KMS-11 (cell line): Measurements from ENCODE around the gene HHIPL1.
"Not testable (repeated sequence)": the region's sequence is repeated elsewhere in the genome, so short reads cannot be mapped to it uniquely, and the experiment has no call there.

ENCODE experiments used
- H2AFZ ChIP-seq: fragments of 200-600 bp; sonication (generic); 2 replicates; pipeline ENCODE4 v1.6.1; 2016; ENCODE audit warnings: antibody characterized with exemption, mixed run types, low read depth
- H3K27ac ChIP-seq: fragments of 200-600 bp; sonication (generic); 2 replicates; pipeline ENCODE4 v1.6.1; 2016; ENCODE audit warnings: mild to moderate bottlenecking, mixed run types
- H3K27me3 ChIP-seq: fragments of 200-600 bp; sonication (generic); 2 replicates; pipeline ENCODE4 v1.6.1; 2017; ENCODE audit warnings: mild to moderate bottlenecking, low read depth, mixed run types, moderate library complexity; ENCODE audit not compliant: insufficient read depth
- H3K36me3 ChIP-seq: fragments of 200-600 bp; sonication (generic); 2 replicates; pipeline ENCODE4 v1.6.1; 2017; ENCODE audit warnings: mild to moderate bottlenecking, mixed run types; ENCODE audit not compliant: insufficient read depth
- H3K4me1 ChIP-seq: fragments of 200-600 bp; sonication (generic); 2 replicates; pipeline ENCODE4 v1.6.1; 2016; ENCODE audit warnings: mild to moderate bottlenecking, low read depth, mixed run types; ENCODE audit not compliant: poor library complexity, severe bottlenecking
- H3K4me2 ChIP-seq: fragments of 200-600 bp; sonication (generic); 2 replicates; pipeline ENCODE4 v1.7.0; 2016; ENCODE audit warnings: mild to moderate bottlenecking, mixed run types
- H3K4me3 ChIP-seq: fragments of 200-600 bp; sonication (generic); IDR thresholded peaks from 2 replicates; pipeline ENCODE4 v1.6.1; 2017; ENCODE audit warnings: low read depth, low read length, mixed read lengths; ENCODE audit not compliant: insufficient read depth
- H3K79me2 ChIP-seq: fragments of 200-600 bp; sonication (generic); 2 replicates; pipeline ENCODE4 v1.6.1; 2016; ENCODE audit warnings: low read depth, mixed run types; ENCODE audit not compliant: insufficient read depth
- H3K9ac ChIP-seq: fragments of 200-600 bp; sonication (generic); 2 replicates; pipeline ENCODE4 v1.6.1; 2016; ENCODE audit warnings: mild to moderate bottlenecking, mixed run types
- H4K20me1 ChIP-seq: fragments of 200-600 bp; sonication (generic); 2 replicates; pipeline ENCODE4 v1.6.1; 2016; ENCODE audit warnings: mild to moderate bottlenecking, mixed run types; ENCODE audit not compliant: insufficient read depth
- CTCF ChIP-seq: fragments of 200-600 bp; sonication (generic); conservative IDR thresholded peaks from 2 replicates; pipeline ENCODE4 v1.6.1; 2017; ENCODE audit warnings: low read depth, mild to moderate bottlenecking, antibody characterized with exemption, low read length, moderate library complexity, mixed read lengths

The HHIPL1 gene

GRCh38 chr14:99660794-99661193 lies 15.9 kb downstream of the HHIPL1 start:
- no peak for TF ChIP-seq CTCF
- Histone ChIP-seq H3K4me2 (no peak overlapping the region), H3K36me3 (no peaks in the 10 kb centered on the region), H2AFZ (no peak overlapping the region), H3K27ac (no peak overlapping the region), H3K4me1 (no peaks in the 10 kb centered on the region), H4K20me1 (no peaks in the 10 kb centered on the region), H3K9ac (no peak overlapping the region), H3K79me2 (no peaks in the 10 kb centered on the region), H3K27me3 (no peaks in the 10 kb centered on the region), H3K4me3 (no peak overlapping the region)

- not testable (repeated sequence) for H4K20me1 ChIP-seq, H3K4me2 ChIP-seq, H3K79me2 ChIP-seq, H2AFZ ChIP-seq, H3K9ac ChIP-seq, H3K27ac ChIP-seq, H3K27me3 ChIP-seq, H3K36me3 ChIP-seq, H3K4me1 ChIP-seq, H3K4me3 ChIP-seq
These were observed 16.3 kb downstream of the HHIPL1 start for GRCh38 chr14:99661206-99661605.

- Histone ChIP-seq H2AFZ (no peak overlapping the region), H3K36me3 (no peaks in the 10 kb centered on the region), H3K4me1 (no peaks in the 10 kb centered on the region), H3K27me3 (no peaks in the 10 kb centered on the region), H3K4me3 (no peak overlapping the region), H3K79me2 (no peaks in the 10 kb centered on the region), H3K9ac (no peak overlapping the region), H4K20me1 (no peaks in the 10 kb centered on the region), H3K4me2 (no peak overlapping the region), H3K27ac (no peak overlapping the region)
- TF ChIP-seq CTCF = no peak
These were observed 17.9 kb downstream of the HHIPL1 start for GRCh38 chr14:99662846-99663245.

- no peaks in the 10 kb centered on the region for H3K27me3 ChIP-seq
- H3K4me3 ChIP-seq = no peak overlapping the region
- H3K4me1 ChIP-seq = no peaks in the 10 kb centered on the region
- no peak overlapping the region for H2AFZ ChIP-seq
- no peak for TF ChIP-seq CTCF
- H4K20me1 ChIP-seq = no peaks in the 10 kb centered on the region
- no peaks in the 10 kb centered on the region for H3K36me3 ChIP-seq
- no peak overlapping the region for H3K4me2 ChIP-seq
- no peaks in the 10 kb centered on the region for H3K79me2 ChIP-seq
- H3K9ac ChIP-seq = no peak overlapping the region
- H3K27ac ChIP-seq = no peak overlapping the region
These were observed 18.6 kb downstream of the HHIPL1 start for GRCh38 chr14:99663386-99664057.

- no peak overlapping the region for H2AFZ ChIP-seq
- H4K20me1 ChIP-seq = no peaks in the 10 kb centered on the region
- no peak for TF ChIP-seq CTCF
- no peak overlapping the region for H3K9ac ChIP-seq
- no peak overlapping the region for H3K27ac ChIP-seq
- H3K36me3 ChIP-seq = no peaks in the 10 kb centered on the region
- H3K4me3 ChIP-seq = no peak overlapping the region
- H3K79me2 ChIP-seq = no peaks in the 10 kb centered on the region
- no peak overlapping the region for H3K4me2 ChIP-seq
- no peaks in the 10 kb centered on the region for H3K4me1 ChIP-seq
- H3K27me3 ChIP-seq = no peaks in the 10 kb centered on the region
These were observed 19.4 kb downstream of the HHIPL1 start for GRCh38 chr14:99664058-99664936.
